ENCODE measurements around the gene TEX9. TPM values are rescaled to one million over a fixed set of nuclear protein-coding genes. Genes with fewer than 3 reads are reported as not detected.

The TEX9 gene
- total RNA-seq, 1 experiment from 2014 or later, result 4.1 TPM

- Histone ChIP-seq H3K4me3 (ENCODE audit: low read depth in 2 of 2, low read length in 2 of 2) (no peak overlapping the region), H3K36me3 (ENCODE audit: control insufficient read depth, insufficient read depth, low read length) (no peaks in the 10 kb centered on the region), H3K27me3 (ENCODE audit: control insufficient read depth, insufficient read depth, low read length) (no peaks in the 10 kb centered on the region), H3K4me1 (ENCODE audit: control insufficient read depth, insufficient read depth, low read length) (no peaks in the 10 kb centered on the region), H3K9me3 (ENCODE audit: control insufficient read depth, insufficient read depth, low read depth, low read length) (no peaks in the 10 kb centered on the region), H3K27ac (ENCODE audit: low read length) (no peak overlapping the region)
- ATAC-seq, result no peak
- ChIA-PET CTCF (no interaction called here), POLR2A (no interaction called here)
- BruUV-seq (replicated peaks), result no TSS peak
- no peak for DNase-seq (ENCODE audit: low read depth, low spot score)
- intact Hi-C loops (cut with micrococcal nuclease; ENCODE audit: unreplicated experiment) (no loop called here), in situ Hi-C loops (cut with HindIII; ENCODE audit: low pct_unique_long_range_greater_than_20kb, low sequenced_read_pairs) (no loop called here)
- no peak for TF ChIP-seq CTCF (IDR thresholded peaks at IDR 0.05)
- no peak for TF ChIP-seq SIN3A (IDR thresholded peaks at IDR 0.05; ENCODE audit: borderline replicate concordance, insufficient read depth, low read depth, low read length)
- no peak for TF ChIP-seq POLR2AphosphoS5 (IDR thresholded peaks at IDR 0.05; ENCODE audit: low read depth, low read length)
Observed at GRCh38 chr15:56456229-56456628, 91.0 kb downstream of the TEX9 start.

GRCh38 chr15:56459096-56459495 is 93.9 kb downstream of the TEX9 start:
- TF ChIP-seq SIN3A (IDR thresholded peaks at IDR 0.05; ENCODE audit: borderline replicate concordance, insufficient read depth, low read depth, low read length), result no peak
- TF ChIP-seq CTCF (IDR thresholded peaks at IDR 0.05), result no peak
- no peak for TF ChIP-seq TCF7L2 (IDR thresholded peaks at IDR 0.05; ENCODE audit: low read depth, low read length)
- TF ChIP-seq POLR2AphosphoS5 (IDR thresholded peaks at IDR 0.05; ENCODE audit: low read depth, low read length), result no peak
- TF ChIP-seq REST (IDR thresholded peaks at IDR 0.05; ENCODE audit: insufficient read depth in 1 of 2, low read depth in 2 of 2, low read length in 1 of 2), result no peak
- Histone ChIP-seq H3K27ac (ENCODE audit: low read length) (no peak overlapping the region), H3K27me3 (ENCODE audit: control insufficient read depth, insufficient read depth, low read length) (no peaks in the 10 kb centered on the region), H3K4me3 (ENCODE audit: low read depth in 2 of 2, low read length in 2 of 2) (no peak overlapping the region), H3K36me3 (ENCODE audit: control insufficient read depth, insufficient read depth, low read length) (no peaks in the 10 kb centered on the region), H3K4me1 (ENCODE audit: control insufficient read depth, insufficient read depth, low read length) (no peaks in the 10 kb centered on the region), H3K9me3 (ENCODE audit: control insufficient read depth, insufficient read depth, low read depth, low read length) (no peaks in the 10 kb centered on the region)
- CTCF ChIA-PET, result no interaction called here
- in situ Hi-C loops (cut with HindIII; ENCODE audit: low pct_unique_long_range_greater_than_20kb, low sequenced_read_pairs), result no loop called here
- BruUV-seq (replicated peaks), result no TSS peak
- DNase-seq (ENCODE audit: low read depth, low spot score), result no peak
- POLR2A ChIA-PET, result no interaction called here
- ATAC-seq, result no peak
- intact Hi-C loops (cut with micrococcal nuclease; ENCODE audit: unreplicated experiment), result no loop called here

Measured in Panc1 (cell line).